ENCODE results near the gene MRPS9.

DNA sequence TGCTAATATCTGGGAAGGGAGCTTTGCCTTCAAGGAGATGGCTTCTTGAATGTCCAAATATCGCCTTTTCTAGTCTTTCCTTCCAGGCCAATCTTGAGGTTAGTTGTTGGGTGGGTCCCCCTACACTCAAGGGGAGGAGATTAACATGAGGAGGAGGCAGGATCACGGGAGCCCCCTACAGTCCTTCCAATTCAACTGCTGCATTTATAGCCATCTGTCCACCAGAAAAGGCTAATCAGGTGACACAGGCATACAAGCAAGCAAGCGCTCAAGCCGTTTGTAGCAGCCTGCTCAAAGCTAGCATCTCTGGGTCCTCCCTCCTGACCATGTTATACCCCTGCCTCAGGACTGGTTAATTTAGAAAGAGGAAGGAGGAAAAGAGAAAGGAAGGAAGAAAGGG, 87.6 kb downstream of the MRPS9 start:
- TF ChIP-seq, protein P1, sequence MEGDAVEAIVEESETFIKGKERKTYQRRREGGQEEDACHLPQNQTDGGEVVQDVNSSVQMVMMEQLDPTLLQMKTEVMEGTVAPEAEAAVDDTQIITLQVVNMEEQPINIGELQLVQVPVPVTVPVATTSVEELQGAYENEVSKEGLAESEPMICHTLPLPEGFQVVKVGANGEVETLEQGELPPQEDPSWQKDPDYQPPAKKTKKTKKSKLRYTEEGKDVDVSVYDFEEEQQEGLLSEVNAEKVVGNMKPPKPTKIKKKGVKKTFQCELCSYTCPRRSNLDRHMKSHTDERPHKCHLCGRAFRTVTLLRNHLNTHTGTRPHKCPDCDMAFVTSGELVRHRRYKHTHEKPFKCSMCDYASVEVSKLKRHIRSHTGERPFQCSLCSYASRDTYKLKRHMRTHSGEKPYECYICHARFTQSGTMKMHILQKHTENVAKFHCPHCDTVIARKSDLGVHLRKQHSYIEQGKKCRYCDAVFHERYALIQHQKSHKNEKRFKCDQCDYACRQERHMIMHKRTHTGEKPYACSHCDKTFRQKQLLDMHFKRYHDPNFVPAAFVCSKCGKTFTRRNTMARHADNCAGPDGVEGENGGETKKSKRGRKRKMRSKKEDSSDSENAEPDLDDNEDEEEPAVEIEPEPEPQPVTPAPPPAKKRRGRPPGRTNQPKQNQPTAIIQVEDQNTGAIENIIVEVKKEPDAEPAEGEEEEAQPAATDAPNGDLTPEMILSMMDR (conservative IDR thresholded peaks at IDR 0.05 in 1 of 2, IDR thresholded peaks at IDR 0.05 in 1 of 2; ENCODE audit: extremely low read depth in 1 of 2, insufficient read depth in 1 of 2, low read depth in 1 of 2, low read length in 2 of 2), result no peak
- TF ChIP-seq EZH2 (IDR thresholded peaks at IDR 0.05; ENCODE audit: borderline replicate concordance, low read length), result no peak
